Astrocyte (in vitro differentiated cells and primary cell): Measurements from ENCODE around the gene TK1.

Experiments
- EZH2 ChIP-seq: IDR thresholded peaks from 2 replicates; pipeline ENCODE4 v1.6.1; 2012; ENCODE audit warnings: mild to moderate bottlenecking, low read length, inconsistent platforms; ENCODE audit not compliant: insufficient read depth
- TF ChIP-seq, protein P1 (sequence below): IDR thresholded peaks from 2 replicates; pipeline ENCODE4 v1.5.1; 2011; ENCODE audit warnings: low read depth, mild to moderate bottlenecking, inconsistent platforms, low read length, moderate library complexity; ENCODE audit not compliant: insufficient read depth

DNA sequence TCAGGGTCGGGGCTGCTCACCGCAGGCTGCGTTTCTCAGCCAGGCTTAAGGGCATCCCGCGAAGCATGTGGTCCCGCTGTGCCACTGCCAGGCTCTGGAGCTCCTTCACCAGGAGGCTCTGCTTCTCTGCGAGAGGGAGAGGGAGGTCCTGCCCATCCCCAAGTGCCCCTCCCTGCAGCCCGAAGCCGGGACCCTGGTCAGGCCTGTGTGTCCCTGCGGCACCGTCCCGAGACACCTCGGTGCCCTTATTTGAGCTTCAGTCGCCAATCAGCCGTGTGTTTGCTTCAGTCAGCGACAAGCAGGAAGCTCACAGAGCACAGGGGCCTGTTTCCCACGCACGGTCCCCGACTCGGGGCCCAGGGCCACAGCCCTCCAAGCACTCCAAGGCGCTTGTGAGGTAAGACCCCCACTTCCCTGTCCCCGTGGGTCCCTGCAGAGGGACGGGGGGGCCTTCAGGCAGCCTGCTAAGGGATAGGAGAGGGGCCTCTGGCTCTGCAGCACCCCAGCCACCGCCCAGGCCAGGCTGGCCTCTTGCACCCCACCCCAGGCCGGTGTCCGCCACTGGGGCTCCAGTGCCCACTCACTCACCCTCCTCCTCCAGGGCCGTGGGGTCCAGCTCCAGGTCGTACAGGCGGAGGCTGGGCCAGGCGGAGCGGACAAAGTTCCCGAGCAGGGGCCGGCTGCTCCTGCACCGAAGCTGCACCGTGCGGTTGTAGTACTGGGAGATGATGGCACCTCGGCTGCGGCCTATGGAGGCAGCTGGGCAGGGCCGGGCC lies 61.5 kb downstream of the TK1 start:
- TF ChIP-seq, protein P1, sequence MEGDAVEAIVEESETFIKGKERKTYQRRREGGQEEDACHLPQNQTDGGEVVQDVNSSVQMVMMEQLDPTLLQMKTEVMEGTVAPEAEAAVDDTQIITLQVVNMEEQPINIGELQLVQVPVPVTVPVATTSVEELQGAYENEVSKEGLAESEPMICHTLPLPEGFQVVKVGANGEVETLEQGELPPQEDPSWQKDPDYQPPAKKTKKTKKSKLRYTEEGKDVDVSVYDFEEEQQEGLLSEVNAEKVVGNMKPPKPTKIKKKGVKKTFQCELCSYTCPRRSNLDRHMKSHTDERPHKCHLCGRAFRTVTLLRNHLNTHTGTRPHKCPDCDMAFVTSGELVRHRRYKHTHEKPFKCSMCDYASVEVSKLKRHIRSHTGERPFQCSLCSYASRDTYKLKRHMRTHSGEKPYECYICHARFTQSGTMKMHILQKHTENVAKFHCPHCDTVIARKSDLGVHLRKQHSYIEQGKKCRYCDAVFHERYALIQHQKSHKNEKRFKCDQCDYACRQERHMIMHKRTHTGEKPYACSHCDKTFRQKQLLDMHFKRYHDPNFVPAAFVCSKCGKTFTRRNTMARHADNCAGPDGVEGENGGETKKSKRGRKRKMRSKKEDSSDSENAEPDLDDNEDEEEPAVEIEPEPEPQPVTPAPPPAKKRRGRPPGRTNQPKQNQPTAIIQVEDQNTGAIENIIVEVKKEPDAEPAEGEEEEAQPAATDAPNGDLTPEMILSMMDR = no peak
- no peak for TF ChIP-seq EZH2
